Activated T-cell treated with anti-CD3 and anti-CD28 coated beads, Interleukin-2, amount 50 U/mL, for 24 hours (primary cell): ENCODE results near the gene CIBAR2.

Experiments
- DNase-seq: peaks from one replicate; pipeline ENCODE4 v3.0.0-alpha.2; 2020
- H3K27ac Mint-ChIP-seq: 2 replicates; pipeline ENCODE4 v1.8.0; 2020; ENCODE audit warnings: mild to moderate bottlenecking, mixed read lengths
- H3K27me3 Mint-ChIP-seq: 2 replicates; pipeline ENCODE4 v1.8.0; 2020; ENCODE audit warnings: mixed read lengths
- H3K36me3 Mint-ChIP-seq: 2 replicates; pipeline ENCODE4 v1.8.0; 2020; ENCODE audit warnings: low read depth, mixed read lengths
- H3K4me1 Mint-ChIP-seq: 2 replicates; pipeline ENCODE4 v1.8.0; 2020; ENCODE audit warnings: low read depth, mixed read lengths
- H3K4me3 Mint-ChIP-seq: 2 replicates; pipeline ENCODE4 v1.8.0; 2020; ENCODE audit warnings: mild to moderate bottlenecking, moderate library complexity, mixed read lengths
- H3K9me3 Mint-ChIP-seq: 2 replicates; pipeline ENCODE4 v1.8.0; 2020; ENCODE audit warnings: mixed read lengths

The CIBAR2 gene

GRCh38 chr16:85149776-85150175, 37.5 kb upstream of the CIBAR2 start:
- no peaks in the 10 kb centered on the region for H3K36me3 Mint-ChIP-seq
- H3K9me3 Mint-ChIP-seq, result no peaks in the 10 kb centered on the region
- H3K4me3 Mint-ChIP-seq, result no peak overlapping the region
- H3K27ac Mint-ChIP-seq, result no peak overlapping the region
- H3K27me3 Mint-ChIP-seq, result no peaks in the 10 kb centered on the region
- H3K4me1 Mint-ChIP-seq, result no peaks in the 10 kb centered on the region
- no peak for DNase-seq

GRCh38 chr16:85148931-85149330, 36.7 kb upstream of the CIBAR2 start:
- H3K4me3 Mint-ChIP-seq, result no peak overlapping the region
- no peak for DNase-seq

GRCh38 chr16:85146922-85147651, 34.8 kb upstream of the CIBAR2 start:
- Mint-ChIP-seq H3K27ac (no peak overlapping the region), H3K4me3 (no peak overlapping the region), H3K9me3 (no peaks in the 10 kb centered on the region), H3K4me1 (no peaks in the 10 kb centered on the region), H3K36me3 (no peaks in the 10 kb centered on the region), H3K27me3 (no peaks in the 10 kb centered on the region)
- no peak for DNase-seq

More at GRCh38 chr16:85148931-85149330, 36.7 kb upstream of the CIBAR2 start:
- Mint-ChIP-seq H3K36me3 (no peaks in the 10 kb centered on the region), H3K27ac (no peak overlapping the region), H3K4me1 (no peaks in the 10 kb centered on the region), H3K27me3 (no peaks in the 10 kb centered on the region), H3K9me3 (no peaks in the 10 kb centered on the region)

GRCh38 chr16:85146532-85146797, 34.2 kb upstream of the CIBAR2 start:
- no peak for DNase-seq
- H3K36me3 Mint-ChIP-seq, result no peaks in the 10 kb centered on the region
- H3K27me3 Mint-ChIP-seq, result no peaks in the 10 kb centered on the region

GRCh38 chr16:85145734-85146531, 33.7 kb upstream of the CIBAR2 start:
- Mint-ChIP-seq H3K27me3 (no peaks in the 10 kb centered on the region), H3K4me3 (no peak overlapping the region), H3K4me1 (no peaks in the 10 kb centered on the region), H3K27ac (no peak overlapping the region), H3K9me3 (no peaks in the 10 kb centered on the region), H3K36me3 (no peaks in the 10 kb centered on the region)
- no peak for DNase-seq

More at GRCh38 chr16:85146532-85146797, 34.2 kb upstream of the CIBAR2 start:
- H3K27ac Mint-ChIP-seq, result no peak overlapping the region
- H3K9me3 Mint-ChIP-seq, result no peaks in the 10 kb centered on the region
- H3K4me3 Mint-ChIP-seq, result no peak overlapping the region
- H3K4me1 Mint-ChIP-seq, result no peaks in the 10 kb centered on the region

- H3K4me3 Mint-ChIP-seq, result no peak overlapping the region
- no peaks in the 10 kb centered on the region for H3K4me1 Mint-ChIP-seq
- H3K9me3 Mint-ChIP-seq, result no peaks in the 10 kb centered on the region
- H3K27me3 Mint-ChIP-seq, result no peaks in the 10 kb centered on the region
- DNase-seq, result no peak
- no peaks in the 10 kb centered on the region for H3K36me3 Mint-ChIP-seq
- H3K27ac Mint-ChIP-seq, result no peak overlapping the region
These were observed 32.9 kb upstream of the CIBAR2 start for GRCh38 chr16:85145188-85145587.

GRCh38 chr16:85144026-85144915, 32.0 kb upstream of the CIBAR2 start:
- no peak overlapping the region for H3K4me3 Mint-ChIP-seq
- H3K36me3 Mint-ChIP-seq, result no peaks in the 10 kb centered on the region
- no peak for DNase-seq
- peaks cover 3% of the 10 kb centered on the region for H3K4me1 Mint-ChIP-seq
- H3K9me3 Mint-ChIP-seq, result no peaks in the 10 kb centered on the region
- H3K27me3 Mint-ChIP-seq, result peaks cover 7% of the 10 kb centered on the region
- H3K27ac Mint-ChIP-seq, result no peak overlapping the region

GRCh38 chr16:85142771-85143211, 30.5 kb upstream of the CIBAR2 start:
- no peak overlapping the region for H3K4me3 Mint-ChIP-seq
- H3K9me3 Mint-ChIP-seq, result no peaks in the 10 kb centered on the region
- no peaks in the 10 kb centered on the region for H3K36me3 Mint-ChIP-seq
- no peak overlapping the region for H3K27ac Mint-ChIP-seq
- peaks cover 21% of the 10 kb centered on the region for H3K27me3 Mint-ChIP-seq
- no peak for DNase-seq
- H3K4me1 Mint-ChIP-seq, result peaks cover 5% of the 10 kb centered on the region

- Mint-ChIP-seq H3K9me3 (no peaks in the 10 kb centered on the region), H3K27ac (no peak overlapping the region), H3K27me3 (peaks cover 28% of the 10 kb centered on the region), H3K4me3 (no peak overlapping the region), H3K4me1 (peaks cover 7% of the 10 kb centered on the region), H3K36me3 (no peaks in the 10 kb centered on the region)
- no peak for DNase-seq
These were observed 29.8 kb upstream of the CIBAR2 start for GRCh38 chr16:85142129-85142513.

- H3K4me1 Mint-ChIP-seq, result peaks cover 7% of the 10 kb centered on the region
- no peaks in the 10 kb centered on the region for H3K36me3 Mint-ChIP-seq
- no peaks in the 10 kb centered on the region for H3K9me3 Mint-ChIP-seq
- no peak overlapping the region for H3K4me3 Mint-ChIP-seq
- no peak overlapping the region for H3K27ac Mint-ChIP-seq
- DNase-seq, result no peak
- H3K27me3 Mint-ChIP-seq, result peaks cover 32% of the 10 kb centered on the region
These were observed 29.3 kb upstream of the CIBAR2 start for GRCh38 chr16:85141491-85142128.

- Mint-ChIP-seq H3K27ac (no peak overlapping the region), H3K4me3 (no peak overlapping the region), H3K36me3 (no peaks in the 10 kb centered on the region), H3K4me1 (peaks cover 8% of the 10 kb centered on the region), H3K9me3 (no peaks in the 10 kb centered on the region), H3K27me3 (peaks cover 39% of the 10 kb centered on the region)
- DNase-seq, result no peak
These were observed 28.3 kb upstream of the CIBAR2 start for GRCh38 chr16:85140455-85141012.

GRCh38 chr16:85139881-85140339, 27.6 kb upstream of the CIBAR2 start:
- Mint-ChIP-seq H3K4me3 (no peak overlapping the region), H3K9me3 (no peaks in the 10 kb centered on the region), H3K4me1 (peaks cover 8% of the 10 kb centered on the region), H3K27me3 (peaks cover 39% of the 10 kb centered on the region), H3K27ac (no peak overlapping the region), H3K36me3 (no peaks in the 10 kb centered on the region)
- no peak for DNase-seq

- H3K4me1 Mint-ChIP-seq, result peaks cover 8% of the 10 kb centered on the region
- no peaks in the 10 kb centered on the region for H3K36me3 Mint-ChIP-seq
- H3K9me3 Mint-ChIP-seq, result no peaks in the 10 kb centered on the region
- H3K4me3 Mint-ChIP-seq, result no peak overlapping the region
- DNase-seq, result no peak
- H3K27me3 Mint-ChIP-seq, result peaks cover 39% of the 10 kb centered on the region
- H3K27ac Mint-ChIP-seq, result no peak overlapping the region
These were observed 26.8 kb upstream of the CIBAR2 start for GRCh38 chr16:85138825-85139627.
